SKM-1 (cell line): ENCODE data around the gene QRICH2.
"Not testable (repeated sequence)": the region's sequence is repeated elsewhere in the genome, so short reads cannot be mapped to it uniquely, and the experiment has no call there.

Experiments
- DNase-seq: peaks from one replicate; lab custom pipeline; 2025; ENCODE audit not compliant: unreplicated experiment; lab: John Stamatoyannopoulos, UW

The QRICH2 gene

DNA sequence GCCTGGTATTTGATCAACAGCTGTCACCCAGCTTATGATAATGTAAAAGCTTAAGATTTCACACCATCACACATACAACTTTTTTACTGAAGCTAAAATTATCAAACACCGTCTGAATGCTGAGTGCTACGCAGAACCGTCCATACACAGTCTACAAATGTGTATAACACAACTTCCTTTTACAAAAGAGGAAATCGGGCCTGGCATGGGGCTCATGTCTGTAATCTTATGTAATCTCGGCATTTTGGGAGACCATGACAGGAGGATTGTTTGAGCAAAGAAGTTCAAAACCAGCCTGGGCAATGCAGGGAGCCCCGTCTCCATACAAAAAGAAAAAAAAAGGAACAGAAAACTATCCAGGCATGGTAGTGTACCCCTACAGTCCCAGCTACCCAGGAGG lies 19.6 kb upstream of the QRICH2 start:
- peak; percentile 91 for DNase-seq

DNA sequence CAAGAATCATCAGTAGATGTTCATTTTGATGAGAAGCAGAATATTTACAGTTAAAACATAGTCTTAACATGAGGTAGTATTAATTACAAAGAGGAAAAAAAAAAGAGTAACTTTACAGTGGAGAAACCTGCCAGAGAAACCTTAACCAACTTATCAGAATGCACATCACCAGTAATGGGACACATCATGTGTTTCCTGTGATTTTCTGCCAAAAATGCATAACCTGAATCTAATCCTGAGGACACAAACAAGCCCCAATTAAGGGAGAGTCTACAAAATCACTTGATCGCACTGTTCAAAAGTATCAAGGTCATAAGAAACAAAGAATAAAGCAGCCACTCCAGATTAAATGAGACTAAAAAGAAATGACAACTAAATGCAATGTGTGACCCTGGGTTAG lies 18.2 kb upstream of the QRICH2 start:
- no peak for DNase-seq

DNA sequence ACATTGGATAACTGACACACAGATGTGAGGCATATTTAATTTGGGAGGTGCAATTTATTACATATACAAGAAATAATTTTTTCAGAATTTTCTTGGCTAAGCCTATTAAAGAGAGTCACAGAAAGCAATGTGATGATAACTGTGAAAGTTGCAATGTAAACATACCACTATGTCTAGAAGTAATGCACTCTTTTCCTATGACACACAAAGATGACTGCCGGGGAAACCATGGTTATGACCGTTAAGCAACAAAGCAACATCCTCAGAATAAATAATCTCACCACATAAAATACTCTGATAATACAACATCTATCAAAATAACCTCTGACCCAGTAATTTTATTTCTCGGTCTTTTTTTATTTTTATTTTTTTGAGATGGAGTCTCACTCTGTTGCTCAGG lies 10.5 kb upstream of the QRICH2 start:
- no peak for DNase-seq

DNA sequence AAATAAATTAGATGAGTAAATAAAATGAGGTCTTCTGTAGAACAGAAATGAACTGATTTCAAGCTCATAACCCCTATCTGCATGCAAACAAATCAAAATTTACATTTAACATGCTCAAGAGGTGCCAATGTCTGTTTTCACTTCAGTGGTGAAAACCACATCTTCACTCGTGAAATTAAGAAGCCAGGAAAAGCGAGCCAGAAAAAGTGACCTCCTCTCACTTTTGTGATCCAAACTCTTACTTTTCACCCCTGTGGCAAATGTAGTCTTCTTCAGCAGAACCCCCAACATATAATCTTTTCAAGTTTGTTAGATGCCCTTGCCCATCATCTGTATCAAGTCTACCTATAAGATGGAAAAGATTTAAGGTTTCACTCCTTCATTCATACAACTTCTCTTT lies 9.5 kb upstream of the QRICH2 start:
- DNase-seq, result no peak

DNA sequence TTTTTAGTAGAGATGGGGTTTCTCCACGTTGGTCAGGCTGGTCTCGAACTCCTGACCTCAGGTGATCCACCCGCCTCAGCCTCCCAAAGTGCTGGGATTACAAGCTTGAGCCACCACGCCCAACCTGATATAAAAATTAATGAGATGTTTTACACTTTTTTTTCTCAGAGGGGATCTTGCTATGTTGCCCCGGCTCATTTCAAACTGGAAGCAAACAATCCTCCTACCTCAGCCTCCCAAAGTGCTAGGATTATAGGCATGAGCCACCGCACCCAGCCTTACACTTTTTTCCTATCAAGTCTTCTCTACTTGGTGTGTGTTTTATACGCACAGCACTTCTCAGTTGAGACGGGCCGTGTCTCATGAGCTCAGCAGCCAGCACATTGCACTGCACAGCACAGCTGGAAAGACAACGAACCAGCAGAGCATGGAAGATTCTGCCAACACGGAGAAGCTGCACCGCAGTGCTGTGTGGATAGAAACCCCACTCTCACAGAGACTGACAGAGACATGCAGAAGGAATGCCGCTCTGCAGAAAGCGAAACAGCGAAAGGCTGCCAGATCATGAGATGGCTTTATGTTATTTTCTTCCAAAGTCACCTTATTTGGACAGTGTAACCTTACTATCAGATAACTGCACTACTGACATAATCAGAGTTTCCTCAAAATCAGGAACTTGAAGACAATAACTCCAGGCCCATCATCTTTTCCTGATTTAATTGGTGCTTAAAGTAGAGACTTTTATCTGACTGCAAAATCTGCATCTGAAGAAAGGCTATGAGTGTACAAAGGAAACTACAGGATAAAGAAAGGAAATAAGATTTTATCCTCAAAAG lies 6.5 kb upstream of the QRICH2 start:
- DNase-seq, result no peak

DNA sequence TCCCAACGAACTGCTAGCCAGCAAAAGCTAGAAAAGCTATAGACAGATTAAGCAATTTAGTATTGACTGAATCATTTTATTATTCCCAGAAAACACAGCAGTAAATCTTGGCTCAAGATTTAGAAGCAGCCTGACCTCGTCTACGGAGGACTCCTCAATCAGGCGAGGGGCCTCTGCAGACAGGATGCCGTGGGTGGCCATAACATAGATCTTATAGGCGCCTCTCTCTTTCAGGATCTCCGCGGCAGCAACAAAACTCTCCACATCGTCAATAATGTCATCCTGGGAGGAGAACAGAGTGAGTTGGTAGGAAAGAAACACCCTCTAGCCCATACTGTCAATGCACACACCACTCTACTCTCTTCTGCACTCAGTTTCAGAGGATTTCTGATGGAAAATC lies 4.7 kb upstream of the QRICH2 start:
- DNase-seq, result no peak

DNA sequence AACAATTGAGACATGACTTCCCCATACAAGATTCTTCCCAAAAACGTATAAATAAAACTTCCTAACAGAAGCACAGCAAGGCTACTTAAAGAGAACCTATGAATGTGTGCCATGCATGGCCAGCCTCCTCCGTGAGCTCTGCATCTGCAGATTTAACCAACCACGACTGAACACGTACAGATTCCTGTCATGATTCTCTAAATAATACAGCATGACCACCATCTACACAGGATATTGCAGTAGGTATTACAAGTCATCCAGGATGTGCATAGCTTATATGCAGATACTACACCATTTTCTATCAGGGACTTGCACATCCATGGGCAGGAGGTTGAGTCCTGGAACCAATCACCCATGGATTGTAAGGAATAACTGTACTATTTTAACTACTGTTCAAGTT lies 1.4 kb upstream of the QRICH2 start:
- DNase-seq, result no peak

DNA sequence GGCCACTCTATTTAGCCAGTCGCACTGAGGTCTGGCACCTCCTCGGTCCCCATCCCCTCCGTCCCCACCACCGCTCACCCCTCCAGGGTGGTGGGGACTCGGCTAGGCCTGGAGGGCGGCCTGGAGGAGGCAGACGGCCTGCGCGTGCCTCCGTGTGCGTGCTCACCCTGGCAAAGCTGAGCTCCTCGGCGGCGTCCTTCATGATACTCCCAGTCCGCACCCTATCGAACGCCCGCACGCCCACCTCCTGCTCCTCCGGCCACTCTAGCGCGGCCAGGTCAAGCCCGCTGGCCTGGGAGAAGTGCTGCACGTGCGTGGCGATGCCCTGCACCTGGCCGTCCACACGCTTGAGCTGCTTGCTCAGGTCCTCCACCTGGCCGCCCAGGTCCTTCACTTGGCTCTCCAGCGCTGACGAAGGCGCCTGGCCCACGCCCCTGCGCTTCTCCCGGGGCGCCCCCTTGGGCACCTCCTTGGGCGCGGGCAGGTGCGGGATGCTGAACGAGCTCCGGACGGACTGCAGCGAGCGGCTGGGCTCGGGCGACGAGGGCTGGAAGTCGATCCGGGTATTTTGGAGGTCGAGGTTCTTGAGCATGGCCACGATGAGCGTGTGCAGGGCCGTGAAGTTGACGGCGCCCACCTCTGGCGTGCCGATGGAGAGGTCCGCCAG lies 644 bp downstream of the QRICH2 start:
- DNase-seq, result no peak

DNA sequence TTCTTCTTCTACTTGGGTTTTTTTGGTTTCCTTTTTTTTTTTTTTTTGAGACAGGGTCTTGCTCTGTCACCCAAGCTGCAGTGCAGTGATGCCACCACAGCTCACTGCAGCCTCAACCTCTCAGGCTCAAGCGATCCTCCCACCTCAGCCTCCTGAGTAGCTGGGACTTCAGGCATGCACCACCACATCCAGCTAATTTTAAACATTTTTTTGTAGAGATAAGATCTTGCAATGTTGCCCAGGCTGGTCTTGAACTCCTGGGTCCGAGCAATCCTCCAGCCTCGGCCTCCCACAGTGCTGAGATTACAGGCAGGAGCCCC lies 3.0 kb downstream of the QRICH2 start:
- DNase-seq, result not testable (repeated sequence)

DNA sequence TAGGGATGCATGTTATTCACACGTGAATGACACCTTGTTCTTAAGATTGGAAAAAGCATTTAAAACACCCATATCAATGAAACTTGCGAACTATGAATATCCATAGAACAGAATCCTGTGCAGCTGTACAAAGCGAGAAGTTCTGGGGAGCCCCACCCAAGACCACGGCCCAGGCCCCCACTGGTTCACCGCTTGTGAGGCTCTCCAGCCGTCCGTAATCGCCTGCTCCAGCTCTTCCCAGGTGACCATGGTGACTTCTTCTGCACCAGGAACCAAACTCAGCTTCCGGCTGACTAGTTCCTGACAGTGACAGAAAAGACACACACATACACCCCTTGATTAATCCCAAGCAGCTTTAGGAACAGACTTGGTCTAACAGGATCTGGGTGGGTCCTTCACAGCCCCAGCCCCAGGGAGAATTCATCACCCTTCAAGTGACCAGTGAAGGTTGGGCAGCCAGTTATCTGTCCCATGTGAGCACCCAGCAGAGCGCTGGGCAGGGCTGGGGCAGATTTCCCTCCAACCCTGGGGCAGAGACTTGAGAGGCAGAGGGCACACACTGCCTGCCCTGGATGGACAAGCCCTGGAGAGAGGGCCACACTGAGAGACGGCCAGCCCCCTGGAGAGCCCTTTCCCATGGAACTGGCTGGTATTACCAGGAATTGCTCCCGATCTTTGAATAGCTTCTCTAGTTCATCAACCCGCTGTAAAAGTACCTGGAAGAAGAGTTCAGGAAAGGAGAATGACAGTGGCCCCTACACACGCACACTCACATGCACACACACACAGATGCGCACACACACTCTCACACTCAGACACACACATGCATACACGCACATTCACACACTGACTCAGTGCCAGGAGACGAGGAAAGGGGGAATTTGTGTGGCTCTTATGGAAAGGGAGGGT lies 3.6 kb downstream of the QRICH2 start:
- DNase-seq, result no peak

DNA sequence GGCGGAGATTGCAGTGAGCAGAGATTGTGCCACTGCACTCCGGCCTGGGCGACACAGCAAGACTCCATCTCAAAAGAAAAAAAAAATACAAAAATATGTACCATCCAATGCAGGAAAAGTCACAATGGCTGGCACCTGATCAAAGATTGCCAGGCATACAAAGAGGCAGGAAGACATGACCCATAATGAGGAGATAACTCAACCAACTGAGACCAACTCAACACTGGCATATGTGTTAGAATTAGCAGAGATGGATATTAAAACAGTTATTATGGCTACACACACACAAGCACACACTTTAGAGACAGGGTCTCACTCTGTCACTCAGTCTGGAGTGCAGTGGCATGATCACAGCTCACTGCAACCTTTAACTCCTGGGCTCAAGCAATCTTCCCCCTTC lies 10.6 kb downstream of the QRICH2 start:
- no peak for DNase-seq

DNA sequence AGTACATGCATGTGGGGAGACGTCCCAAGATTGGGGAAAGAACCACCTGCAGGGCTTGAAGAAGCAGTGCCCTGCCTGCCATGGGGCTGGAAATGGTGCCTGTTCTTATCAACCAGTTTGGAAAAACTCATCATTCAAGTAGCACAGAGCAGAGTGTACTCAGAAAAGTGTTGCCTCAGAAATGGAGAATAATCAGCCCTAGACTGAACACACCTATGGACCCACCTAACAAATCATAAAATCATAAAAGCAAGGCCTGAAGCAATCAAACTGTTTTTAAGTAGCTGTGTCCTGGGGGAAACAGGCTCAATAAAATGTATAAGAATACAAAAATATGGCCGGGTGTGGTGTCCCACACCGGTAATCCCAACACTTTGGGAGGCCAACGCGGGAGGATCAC lies 11.2 kb downstream of the QRICH2 start:
- no peak for DNase-seq

DNA sequence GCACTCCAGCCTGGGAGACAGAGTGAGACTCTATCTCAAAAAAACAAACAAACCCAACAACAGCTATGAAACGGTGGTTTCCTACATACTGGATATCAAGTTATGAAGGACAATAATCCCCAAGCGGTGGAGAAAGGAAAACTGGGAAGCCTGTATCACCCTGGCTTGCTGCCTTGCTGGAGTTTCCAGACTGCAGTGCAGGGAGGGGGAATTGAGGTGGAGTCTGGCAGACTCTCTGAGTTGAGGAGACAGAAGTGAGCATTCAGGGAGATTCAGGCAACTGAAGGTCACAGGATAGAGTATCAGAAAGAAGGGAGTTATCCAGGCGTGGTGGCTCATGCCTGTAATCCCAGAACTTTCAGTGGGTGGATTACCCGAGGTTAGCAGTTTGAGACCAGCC lies 11.9 kb downstream of the QRICH2 start:
- DNase-seq, result no peak

DNA sequence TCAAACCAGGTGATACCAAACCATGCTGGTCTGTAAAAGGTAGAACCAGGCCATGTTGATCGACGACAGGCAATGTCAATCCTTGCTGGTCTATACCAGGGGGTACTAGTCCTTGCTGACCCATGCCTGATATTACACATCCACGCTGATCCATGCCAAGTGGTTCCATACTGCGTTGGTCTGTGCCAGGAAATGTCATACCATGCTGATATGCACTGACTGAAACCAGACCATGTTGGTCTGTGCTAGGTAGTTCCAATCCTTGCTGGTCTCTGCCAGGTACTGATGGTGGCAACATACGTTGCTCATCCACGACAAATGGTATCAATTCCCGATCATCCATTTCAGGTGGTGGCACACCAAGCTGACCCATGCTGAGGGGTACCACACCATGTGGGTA lies 15.0 kb downstream of the QRICH2 start:
- DNase-seq, result no peak

DNA sequence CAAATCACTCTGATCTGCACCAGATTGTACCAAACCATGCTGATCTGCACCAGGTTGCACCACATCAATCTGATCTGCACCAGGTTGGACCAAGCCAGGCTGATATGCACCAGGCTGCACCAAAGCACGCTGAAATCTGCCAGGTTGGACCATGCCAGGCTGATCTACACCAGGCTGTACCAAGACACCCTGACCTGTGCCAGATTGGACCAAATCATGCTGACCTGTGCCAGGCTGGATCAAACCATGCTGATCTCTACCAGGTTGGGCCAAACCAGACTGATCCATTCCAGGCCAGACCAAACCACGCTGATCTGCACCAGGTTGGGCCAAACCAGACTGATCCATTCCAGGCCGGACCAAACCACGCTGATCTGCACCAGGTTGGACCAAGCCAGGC lies 15.5 kb downstream of the QRICH2 start:
- DNase-seq, result no peak

DNA sequence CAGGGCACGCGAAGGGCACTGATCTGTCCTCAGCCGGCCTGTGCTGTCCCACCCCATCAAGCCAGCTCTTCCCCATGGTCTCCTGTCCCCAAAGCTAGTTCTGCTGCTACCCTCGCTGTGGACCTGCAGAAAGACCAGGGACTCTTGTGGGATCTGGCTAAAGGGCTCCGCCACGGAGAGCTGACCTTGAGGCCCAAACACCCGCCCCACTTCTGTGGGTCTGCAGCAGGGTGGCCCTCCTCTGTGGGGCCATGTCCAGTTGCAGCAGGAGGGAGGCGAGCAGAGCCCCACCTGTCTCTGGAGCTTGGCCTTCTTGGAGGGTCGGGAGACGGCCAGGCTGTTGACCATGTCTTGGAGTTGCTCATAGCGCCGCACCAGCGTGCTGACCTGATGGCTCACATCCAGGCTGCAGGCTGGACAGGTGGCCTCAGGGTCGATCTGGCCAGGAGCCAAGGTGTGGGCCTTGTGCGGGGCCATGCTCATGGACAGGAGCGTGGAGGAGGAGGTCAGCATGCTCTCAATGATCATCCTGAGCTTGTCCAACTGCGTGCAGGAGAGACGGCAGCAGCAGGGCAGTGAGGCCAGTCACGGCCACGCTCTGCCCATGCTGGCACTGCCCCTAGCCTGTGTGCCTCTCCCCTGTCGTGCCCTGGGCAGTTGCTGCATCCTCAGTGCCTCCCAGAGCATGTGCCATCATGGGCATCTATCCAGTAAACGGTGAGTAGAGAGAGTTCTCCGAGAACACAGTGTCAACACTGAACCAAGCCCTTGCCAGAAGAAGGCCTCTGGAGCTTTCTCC lies 26.3 kb downstream of the QRICH2 start:
- no peak for DNase-seq

DNA sequence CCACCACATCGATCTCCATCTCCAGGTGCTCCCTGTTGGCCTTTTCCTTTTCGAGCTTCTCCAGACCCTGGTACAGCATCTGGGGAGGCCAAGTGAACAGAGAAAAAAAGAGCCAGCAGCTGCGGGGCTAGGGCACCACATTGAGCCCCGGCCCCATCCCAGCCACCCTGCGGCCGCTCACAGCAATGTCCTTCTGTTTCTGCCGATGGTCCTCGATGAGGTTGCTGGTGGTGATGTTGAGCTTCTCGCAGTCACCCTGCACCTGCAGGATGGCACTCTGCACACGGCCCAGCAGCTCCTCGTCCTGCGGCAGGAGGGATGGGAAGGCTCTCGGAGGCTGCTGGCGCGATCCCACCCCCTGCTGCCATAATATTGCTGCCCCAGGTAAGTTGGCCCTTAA lies 27.4 kb downstream of the QRICH2 start:
- DNase-seq, result no peak

DNA sequence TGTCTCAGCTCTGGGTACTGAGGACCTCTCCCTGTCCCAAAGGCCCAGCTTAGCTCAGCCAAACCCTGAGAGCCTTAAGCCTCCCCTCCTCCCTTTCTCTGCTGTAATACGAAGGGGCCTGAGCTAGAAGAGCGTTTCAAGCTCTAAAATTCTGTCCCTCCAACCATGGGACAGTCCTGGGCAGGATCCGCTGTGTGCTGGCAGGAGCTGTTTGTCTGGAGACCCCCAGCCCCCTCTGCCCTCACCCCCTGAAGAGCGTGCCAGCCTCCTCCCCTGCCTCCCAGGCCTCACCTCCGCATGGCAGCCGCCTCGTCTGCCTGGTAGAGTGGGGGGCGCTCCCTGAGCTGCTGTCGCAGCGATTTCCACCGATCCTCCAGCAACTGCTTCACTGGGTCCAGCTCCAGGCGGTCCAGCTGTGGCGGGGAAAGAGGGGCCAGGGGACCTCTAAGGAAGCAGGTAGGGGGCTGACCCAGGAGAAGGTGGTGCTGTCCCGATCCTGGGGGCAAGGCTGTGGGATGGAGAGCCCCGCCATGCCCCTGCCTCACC lies 28.3 kb downstream of the QRICH2 start:
- no peak for DNase-seq

DNA sequence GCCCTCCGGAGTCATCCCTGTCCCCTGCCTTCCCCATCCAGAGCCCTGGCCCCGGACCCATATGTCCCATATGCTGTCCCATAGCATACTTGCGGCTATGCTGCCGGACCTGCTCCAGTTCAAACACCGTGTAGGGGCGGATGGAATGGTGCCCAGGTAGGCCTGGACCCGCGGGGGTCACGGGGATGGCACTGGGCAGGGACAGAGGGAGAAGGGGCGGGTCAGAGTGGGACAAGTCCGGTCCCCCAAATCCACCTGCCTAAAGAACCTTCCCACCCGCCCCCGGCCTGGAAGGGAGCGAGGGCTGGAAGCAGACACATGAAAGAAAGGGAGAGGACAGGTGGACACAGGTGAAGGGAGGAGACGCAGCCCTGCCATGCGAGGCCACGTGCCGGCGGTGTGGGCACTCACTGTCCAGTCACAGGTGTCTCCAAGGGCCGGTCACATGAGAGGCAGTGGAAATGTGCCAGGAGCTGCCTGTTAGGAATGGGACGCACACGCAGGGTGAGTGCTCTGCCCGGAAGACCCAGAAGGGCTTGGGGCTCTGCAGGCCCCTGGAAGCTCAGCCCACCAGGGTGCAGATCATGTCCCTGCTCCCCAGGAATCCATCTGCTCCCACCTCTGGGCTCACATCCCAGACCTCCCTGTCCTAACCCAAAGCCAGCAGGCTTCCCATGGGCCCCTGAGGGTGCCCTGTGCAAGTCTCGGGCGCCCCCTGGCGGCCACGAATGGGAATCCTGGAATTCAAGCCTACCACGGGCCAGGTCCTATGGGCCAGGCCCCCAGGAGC lies 28.9 kb downstream of the QRICH2 start:
- DNase-seq, result peak; percentile 52
